Vagina (tissue), 2 donors: Measurements from ENCODE around the gene DUSP28.

Experiments
- CTCF ChIP-seq, 3 experiments: fragments of 450-650 bp in 2 of 3; fragments of 200-600 bp in 1 of 3; sonication (generic) in 1 of 3; IDR thresholded peaks; one replicate each; pipeline ENCODE4 v1.5.1; 2017 to 2019; ENCODE audit warnings: antibody characterized with exemption in 3 of 3, mild to moderate bottlenecking in 2 of 3, moderate library complexity in 2 of 3
- POLR2A ChIP-seq, 2 donors: fragments of 450-650 bp; IDR thresholded peaks; one replicate each; pipeline ENCODE4 v1.6.1; 2017; ENCODE audit warnings: antibody characterized with exemption in 2 of 2, mild to moderate bottlenecking in 2 of 2, moderate library complexity in 2 of 2
- POLR2AphosphoS5 ChIP-seq, 2 donors: sonication (generic); formaldehyde crosslinking; IDR thresholded peaks; one replicate each; pipeline ENCODE4 v1.9.0; 2017; ENCODE audit warnings: antibody characterized with exemption in 2 of 2, mild to moderate bottlenecking in 2 of 2, low read depth in 1 of 2; ENCODE audit not compliant: insufficient read depth in 1 of 2

DNA sequence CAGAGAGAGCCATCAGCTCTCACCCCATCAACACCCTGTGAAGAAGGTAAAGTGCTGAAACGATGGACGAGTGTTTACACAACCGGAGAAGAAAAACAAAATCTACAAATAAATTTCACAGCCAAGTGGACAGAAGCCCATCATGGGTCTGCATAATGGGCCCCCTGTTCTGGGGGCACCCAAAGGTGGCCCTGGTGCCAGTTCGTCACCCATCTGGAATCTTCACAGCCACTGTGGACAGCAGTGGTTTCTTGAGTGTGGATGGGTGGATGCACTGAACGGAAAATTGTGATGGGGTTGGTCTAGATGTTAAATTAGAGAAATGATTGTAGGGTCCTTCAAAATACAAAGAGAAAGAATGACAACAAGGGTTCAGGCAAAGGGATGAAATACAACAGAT is 41.2 kb upstream of the DUSP28 start:
- TF ChIP-seq CTCF (IDR thresholded peaks at IDR 0.05): no peak
- no peak for TF ChIP-seq POLR2A (IDR thresholded peaks at IDR 0.05)
- TF ChIP-seq POLR2AphosphoS5 (IDR thresholded peaks at IDR 0.05; ENCODE audit: insufficient read depth in 1 of 2, low read depth in 1 of 2): no peak
